Mucosa of gallbladder (tissue), 1 donor: ENCODE data around the gene PGS1. TPM values are rescaled to one million over a fixed set of nuclear protein-coding genes. Genes with fewer than 3 reads are reported as not detected.

Experiments
- DNase-seq: peaks from one replicate; pipeline ENCODE4 v3.0.0-alpha.2; 2020; ENCODE audit warnings: low spot score
- total RNA-seq: library from RNA; stranded (reverse); gene quantifications from one replicate; pipeline ENCODE4 v1.2.1, GENCODE V29; 2021
- donor health status: DM: no; HTN: no; CAD: no.

PGS1 gene
- total RNA-seq, 1 donor from 2014 or later = 40.4 TPM

DNA sequence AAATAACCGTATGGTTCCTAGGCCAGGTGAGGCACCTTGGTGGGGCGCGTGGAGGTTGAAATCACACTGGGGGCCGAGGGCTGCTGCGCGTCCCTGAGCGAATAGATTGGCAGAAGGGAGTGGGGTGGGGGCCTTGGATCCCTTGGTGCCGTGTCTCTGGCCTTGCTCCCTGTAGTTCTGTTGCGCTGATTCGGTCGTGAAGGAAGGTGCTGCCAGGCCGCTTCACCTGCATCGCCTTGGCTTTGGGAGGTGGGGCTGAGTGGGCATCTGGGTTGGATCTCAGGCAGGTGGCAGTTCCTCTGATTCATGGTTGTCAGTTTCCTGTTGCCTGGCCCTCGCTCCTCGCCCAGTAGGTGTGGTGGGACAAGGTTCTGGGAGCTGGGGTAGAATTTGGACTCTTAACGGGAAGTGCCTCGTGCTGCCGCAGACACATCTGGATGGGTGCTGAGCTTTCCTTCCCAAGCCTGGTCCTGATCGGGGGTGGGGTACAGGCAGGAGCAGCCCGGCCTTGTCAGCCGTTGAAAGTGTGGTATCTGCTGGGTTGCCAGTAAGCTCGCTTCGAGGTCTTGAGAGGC, 30.1 kb downstream of the PGS1 start:
- DNase-seq = no peak

GRCh38 chr17:78409191-78409928, 30.9 kb downstream of the PGS1 start:
- peak; percentile 77 for DNase-seq

DNA sequence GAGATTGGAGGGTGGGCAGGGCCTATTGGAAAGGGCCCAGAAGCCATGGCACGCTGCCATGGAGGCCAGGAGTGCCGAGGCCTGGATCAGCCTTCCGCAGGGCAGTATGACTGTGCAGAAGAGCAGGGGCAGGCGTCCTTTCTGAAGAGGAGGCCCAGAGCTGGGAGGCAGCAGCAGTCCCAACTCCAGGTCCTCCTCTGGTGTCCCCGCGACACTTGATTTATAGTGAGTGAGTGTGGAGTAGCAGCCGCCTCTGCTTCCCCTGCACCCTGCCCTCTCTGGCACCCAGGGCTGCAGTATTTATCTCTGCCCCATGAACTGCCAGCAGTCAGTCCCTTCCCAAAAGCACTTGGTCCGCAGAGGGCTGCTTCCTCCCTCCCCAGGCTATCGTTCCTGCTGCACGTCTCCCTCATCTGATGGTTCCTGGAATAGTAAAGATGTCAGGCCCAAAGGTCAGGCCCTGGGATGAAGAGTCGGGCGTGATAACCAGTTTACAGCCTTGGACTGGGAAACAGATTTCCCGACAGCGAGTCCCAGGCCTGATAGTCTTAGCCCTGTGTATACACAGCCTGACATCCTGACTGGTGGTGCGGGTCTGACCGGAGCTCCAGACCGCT, 32.9 kb downstream of the PGS1 start:
- DNase-seq = no peak

GRCh38 chr17:78412403-78412802, 34.0 kb downstream of the PGS1 start:
- DNase-seq = no peak

GRCh38 chr17:78414178-78415162, 36.0 kb downstream of the PGS1 start:
- DNase-seq = no peak

DNA sequence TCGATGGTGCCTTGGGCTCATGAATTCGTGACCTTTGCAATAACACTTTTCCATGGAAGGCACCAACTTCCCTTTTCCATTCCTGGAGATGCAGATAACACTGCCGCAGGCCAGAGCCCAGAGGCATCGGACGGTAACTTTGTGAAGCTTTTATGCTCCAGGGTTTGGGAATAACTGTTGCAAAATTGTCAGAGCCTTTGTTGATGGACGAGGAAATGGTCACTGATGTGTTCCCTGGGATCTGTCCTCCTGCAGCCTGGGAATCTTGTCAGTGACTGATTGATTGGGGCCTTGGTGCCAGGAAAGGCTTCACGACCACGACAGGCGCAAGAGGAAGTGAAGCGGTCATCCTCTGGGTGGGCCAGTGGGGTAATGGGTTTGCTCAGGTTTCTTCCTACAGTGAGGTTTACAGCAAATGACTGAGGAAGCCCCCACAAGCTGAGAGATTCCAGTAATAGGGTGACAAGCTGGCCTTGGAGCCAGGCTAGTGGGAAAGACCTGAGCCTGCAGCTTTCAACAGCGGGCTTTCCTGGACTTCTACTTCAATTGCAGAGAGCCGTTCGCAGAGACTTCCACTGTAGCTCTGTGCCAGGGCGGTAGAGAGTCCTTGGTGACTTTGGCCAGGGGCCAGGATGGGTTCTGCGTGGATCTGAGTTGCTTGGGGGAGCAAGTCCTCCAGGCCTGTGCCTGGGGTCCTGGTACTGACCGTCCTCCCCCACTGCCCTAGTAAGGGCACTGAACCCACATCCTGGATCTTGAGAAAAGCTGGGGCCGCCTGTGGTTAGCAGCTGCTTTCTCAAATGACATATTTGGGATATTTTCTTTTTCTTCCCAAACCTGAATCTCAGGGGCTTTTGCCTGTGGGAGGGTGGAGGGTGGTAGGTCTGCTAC, 37.6 kb downstream of the PGS1 start:
- no peak for DNase-seq

DNA sequence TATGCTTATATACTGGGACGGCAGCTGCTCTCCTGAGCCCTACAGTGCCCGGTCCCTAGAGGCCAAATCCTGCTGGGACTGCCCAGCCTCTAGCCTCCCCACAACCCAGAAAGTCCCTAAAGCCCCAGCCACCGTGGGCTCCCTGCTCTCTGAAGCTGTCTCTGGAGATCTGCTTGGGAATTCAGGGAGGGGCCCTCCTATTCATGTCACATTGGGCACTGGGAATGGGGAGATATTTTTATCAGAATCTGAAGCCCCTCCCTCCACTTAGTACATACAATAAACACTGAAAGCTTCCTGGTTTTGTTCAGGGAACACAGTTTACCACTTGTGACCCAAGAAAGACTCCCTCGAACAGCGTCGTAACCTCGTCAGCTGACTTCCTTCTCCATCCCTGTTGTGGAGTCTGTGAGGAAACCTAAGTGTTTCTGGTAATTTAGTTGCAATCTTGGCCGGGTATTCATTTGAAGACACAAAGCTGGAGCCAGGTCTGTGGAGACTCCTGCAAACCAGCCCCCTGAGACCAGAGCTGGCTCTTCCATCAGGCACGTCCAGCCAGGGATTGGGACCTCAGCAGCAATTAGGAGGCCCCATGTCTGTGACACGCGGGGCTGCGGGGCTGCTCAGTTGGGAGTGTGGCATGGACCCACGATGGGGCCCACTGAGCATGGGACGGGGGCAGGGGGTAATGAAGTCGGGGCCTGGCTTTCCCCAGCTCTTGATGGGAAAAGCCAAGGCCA, 38.5 kb downstream of the PGS1 start:
- DNase-seq = peak; percentile 25

DNA sequence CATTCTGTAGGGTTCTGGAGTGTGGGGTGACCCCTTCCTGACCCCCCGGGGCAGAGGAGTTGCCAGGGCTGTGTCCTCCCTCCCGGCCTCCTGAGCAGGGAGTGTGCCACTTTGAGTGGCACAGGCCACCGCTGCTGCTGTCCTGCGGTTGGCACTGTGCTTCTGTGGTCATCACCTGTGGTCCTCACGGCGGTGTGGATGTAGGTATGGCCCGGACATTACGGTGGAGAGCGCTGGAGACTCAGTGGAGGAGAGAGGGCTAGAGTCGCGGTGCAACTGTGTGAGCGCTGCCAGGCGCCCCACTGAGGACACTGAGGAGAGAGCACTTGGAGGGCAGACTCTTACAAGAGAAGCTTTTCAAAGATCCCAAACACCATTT, 39.1 kb downstream of the PGS1 start:
- no peak for DNase-seq

GRCh38 chr17:78418326-78419026, 40.0 kb downstream of the PGS1 start:
- no peak for DNase-seq

- DNase-seq = no peak
Observed at GRCh38 chr17:78419970-78420815, 41.7 kb downstream of the PGS1 start.

DNA sequence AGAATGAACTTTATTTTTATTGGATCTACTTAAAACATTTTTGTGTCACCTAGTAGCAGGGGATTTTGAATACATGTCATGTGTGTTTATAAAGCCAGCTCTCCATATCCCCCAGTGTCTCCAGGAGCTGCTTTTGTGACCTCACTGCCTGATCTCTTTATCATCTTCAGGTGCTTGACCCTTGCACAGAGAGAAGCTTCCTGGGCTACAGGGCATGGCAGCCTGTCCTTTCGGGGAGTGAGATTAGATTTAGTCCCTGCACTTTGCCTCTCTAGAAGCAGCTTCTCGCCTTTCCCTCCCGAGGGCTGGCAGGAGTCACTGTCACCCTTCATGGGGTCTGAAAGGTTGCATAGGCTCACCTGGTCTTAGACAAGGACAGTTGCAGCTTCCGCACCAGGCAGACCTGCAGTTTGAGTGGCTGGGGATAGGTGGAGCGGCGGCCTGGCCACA, 42.7 kb downstream of the PGS1 start:
- no peak for DNase-seq

DNA sequence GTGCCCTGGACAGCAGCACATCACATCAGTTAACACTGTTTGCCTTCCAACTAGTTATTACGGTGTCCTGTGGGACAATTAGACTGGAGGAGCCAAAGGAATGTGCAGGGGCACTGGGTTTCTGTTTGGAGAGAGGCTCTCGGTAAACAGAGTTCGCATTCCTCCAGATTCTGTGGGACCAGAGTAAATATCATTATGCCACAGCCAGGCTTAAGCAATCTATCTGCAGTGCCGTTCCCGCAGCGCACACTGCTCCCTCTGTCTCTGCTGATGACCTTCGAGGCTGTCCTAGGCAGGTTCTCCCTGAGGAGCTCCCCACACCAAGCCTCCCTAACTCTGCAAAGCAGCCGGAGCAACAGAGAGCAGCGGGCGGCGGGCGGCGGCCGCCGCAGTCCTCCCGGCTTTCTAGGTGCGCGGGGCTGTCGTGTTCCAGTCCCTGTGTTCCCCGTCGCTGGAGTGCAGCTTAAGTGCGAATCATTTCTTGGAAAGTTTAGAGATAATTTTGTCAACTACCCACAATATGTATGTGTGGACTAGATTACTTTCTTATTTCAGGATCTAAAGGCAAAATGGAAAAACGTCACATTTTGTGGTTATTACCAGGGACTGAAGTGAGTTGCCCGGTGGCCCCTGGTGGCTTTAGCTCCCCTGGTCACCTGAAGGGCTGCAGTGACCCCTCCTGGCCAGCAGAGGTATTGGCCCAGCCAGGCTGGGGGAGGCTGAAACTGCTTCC, 43.3 kb downstream of the PGS1 start:
- DNase-seq = peak; percentile 62

GRCh38 chr17:78422267-78422605, 43.8 kb downstream of the PGS1 start:
- DNase-seq = no peak

DNA sequence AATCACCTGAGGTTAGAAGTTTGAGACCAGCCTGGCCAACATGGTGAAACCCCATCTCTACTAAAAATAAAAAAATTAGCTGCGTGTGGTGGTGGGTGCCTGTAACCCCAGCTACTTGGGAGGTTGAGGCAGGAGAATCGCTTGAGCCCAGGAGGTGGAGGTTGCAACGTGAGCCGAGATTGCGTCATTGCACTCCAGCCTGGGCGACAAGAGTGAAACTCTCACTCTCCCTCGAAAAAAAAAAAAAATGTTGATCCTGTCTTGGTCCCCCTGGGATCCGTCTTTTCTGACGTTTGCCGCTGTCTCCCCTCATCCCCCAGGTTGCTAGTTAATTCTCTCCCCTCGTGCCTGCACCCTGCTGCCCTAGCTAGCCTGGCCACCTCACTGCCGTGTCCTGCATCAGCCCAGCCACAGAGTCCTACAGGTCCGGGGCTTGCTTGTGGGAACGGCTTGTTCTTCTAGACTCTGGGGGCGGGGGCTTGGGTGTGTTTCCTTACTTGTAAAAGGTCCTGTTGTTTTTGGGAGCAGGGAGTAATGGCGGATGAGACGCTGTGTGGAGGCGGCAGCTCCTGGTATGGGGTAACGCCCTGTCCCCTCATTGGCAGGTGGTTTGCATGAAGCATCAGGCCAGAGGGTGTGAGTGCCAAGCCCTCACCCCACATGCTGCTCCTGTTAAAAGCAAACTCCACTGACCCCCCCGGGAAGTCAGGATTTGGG, 44.6 kb downstream of the PGS1 start:
- DNase-seq = no peak

DNA sequence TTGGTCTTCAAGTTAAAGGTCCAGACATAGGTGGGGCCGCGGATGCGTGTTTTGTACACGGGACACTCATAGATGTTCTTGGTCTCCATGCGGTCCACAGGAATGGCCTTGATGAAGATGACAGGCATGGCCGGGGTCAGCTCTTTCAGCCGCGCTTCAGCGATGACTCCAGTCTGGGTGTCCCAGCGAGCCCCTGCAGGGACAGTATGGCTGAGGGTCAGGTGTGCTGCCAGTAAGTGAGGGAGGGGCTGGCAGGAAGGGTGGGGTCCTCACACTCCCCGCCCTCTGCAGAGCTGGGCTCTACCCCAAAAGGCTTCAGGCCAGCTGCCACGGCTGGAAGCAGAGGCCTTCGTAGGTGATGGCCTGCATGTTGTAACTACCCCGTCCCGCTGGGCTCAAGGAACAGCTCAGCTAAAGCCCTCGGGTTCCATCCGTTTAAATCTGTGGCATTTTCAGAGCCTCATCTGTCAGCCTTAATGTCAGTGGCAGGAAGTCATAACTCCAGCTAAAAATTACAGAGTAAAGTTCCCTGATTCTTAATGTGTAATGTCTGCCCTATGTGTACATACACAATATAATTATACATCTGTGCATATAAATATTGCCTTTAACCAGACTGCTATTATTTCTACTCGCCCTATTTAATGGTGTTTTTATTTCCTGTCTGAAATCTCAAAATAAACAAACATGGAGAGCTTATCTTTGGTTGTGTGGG, 45.7 kb downstream of the PGS1 start:
- DNase-seq = no peak

- DNase-seq = no peak
Observed at GRCh38 chr17:78425429-78425828, 47.0 kb downstream of the PGS1 start.
